ENCODE results near the gene PTPRR.

Gene PTPRR

GRCh38 chr12:70752327-70752726 lies 168.2 kb downstream of the PTPRR start:
- POLR2A ChIA-PET = no interaction called here
- TF ChIP-seq, protein P1, sequence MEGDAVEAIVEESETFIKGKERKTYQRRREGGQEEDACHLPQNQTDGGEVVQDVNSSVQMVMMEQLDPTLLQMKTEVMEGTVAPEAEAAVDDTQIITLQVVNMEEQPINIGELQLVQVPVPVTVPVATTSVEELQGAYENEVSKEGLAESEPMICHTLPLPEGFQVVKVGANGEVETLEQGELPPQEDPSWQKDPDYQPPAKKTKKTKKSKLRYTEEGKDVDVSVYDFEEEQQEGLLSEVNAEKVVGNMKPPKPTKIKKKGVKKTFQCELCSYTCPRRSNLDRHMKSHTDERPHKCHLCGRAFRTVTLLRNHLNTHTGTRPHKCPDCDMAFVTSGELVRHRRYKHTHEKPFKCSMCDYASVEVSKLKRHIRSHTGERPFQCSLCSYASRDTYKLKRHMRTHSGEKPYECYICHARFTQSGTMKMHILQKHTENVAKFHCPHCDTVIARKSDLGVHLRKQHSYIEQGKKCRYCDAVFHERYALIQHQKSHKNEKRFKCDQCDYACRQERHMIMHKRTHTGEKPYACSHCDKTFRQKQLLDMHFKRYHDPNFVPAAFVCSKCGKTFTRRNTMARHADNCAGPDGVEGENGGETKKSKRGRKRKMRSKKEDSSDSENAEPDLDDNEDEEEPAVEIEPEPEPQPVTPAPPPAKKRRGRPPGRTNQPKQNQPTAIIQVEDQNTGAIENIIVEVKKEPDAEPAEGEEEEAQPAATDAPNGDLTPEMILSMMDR (IDR thresholded peaks at IDR 0.05; ENCODE audit: insufficient read depth, low read length, missing control alignments) = no peak
- CTCF ChIA-PET = no interaction called here
- DNase-seq (ENCODE audit: low read depth, low spot score) = no peak
- H3K4me3 ChIP-seq (ENCODE audit: low read depth, low read length) = no peak overlapping the region

- no peak for DNase-seq (ENCODE audit: low read depth, low spot score)
- no peak overlapping the region for H3K4me3 ChIP-seq (ENCODE audit: low read depth, low read length)
- ChIA-PET POLR2A (no interaction called here), CTCF (no interaction called here)
- TF ChIP-seq, protein P1 (IDR thresholded peaks at IDR 0.05; ENCODE audit: insufficient read depth, low read length, missing control alignments) = no peak
Observed at GRCh38 chr12:70749931-70750330, 170.6 kb downstream of the PTPRR start.

- no peak for DNase-seq (ENCODE audit: low read depth, low spot score)
- POLR2A ChIA-PET = no interaction called here
- TF ChIP-seq, protein P1 (IDR thresholded peaks at IDR 0.05; ENCODE audit: insufficient read depth, low read length, missing control alignments) = no peak
- CTCF ChIA-PET = interaction anchor here (1.8 to 4.8 kb wide), 2 partner anchors 10 to 16 kb away, joined by 6 to 29 read pairs; no protein-coding TSS in a partner anchor
- no peak overlapping the region for H3K4me3 ChIP-seq (ENCODE audit: low read depth, low read length)
Observed at GRCh38 chr12:70748809-70749208, 171.7 kb downstream of the PTPRR start.

DNA sequence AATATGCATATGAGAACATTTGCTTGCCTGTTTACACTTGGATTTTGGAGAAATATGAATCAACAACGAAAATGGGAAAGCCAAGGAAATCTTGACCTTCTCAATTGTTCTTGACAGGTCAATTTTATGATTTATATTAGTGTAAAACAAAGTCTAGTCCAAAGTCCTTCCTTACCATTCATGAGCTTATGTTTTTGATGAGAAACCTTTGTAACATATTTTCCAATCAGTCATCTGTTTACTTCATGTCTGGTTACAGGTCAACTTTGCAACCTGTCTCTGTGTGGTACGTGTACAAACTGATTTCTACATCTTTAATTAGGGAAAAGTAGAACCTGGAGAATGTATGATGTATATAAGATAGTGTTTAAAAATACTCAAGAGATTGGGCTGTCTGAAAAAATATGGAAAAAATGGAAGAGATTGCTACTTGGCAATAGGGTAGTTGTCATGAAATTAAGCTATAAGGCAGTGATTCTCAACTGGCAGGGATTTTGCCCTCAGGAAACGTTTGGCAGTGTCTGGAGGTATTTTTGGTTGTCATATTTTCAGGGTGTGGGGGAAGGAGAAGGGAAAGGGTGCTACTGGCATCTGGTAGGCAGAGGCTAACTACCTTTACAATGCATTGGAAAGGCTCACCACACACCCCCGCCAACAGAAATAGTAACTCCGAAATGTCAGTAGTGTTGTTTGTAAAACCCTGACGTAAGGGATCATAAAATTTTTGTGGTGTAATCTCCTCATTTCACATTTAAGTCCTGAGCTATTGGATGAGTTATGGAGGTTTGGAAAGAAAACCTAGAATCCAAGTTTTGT lies 172.9 kb downstream of the PTPRR start:
- POLR2A ChIA-PET = no interaction called here
- CTCF ChIA-PET = interaction anchor here (0.9 to 4.8 kb wide), 8 partner anchors 9 to 870 kb away, joined by 3 to 29 read pairs (median 4); no protein-coding TSS in a partner anchor
- no peak overlapping the region for H3K4me3 ChIP-seq (ENCODE audit: low read depth, low read length)
- no peak for DNase-seq (ENCODE audit: low read depth, low spot score)
- TF ChIP-seq, protein P1 (IDR thresholded peaks at IDR 0.05; ENCODE audit: insufficient read depth, low read length, missing control alignments) = no peak

- no peak overlapping the region for H3K4me3 ChIP-seq (ENCODE audit: low read depth, low read length)
- DNase-seq (ENCODE audit: low read depth, low spot score) = no peak
- ChIA-PET POLR2A (no interaction called here), CTCF (interaction anchor here (1.0 to 4.8 kb wide), 3 partner anchors 12 to 269 kb away, joined by 3 to 29 read pairs (median 3); no protein-coding TSS in a partner anchor)
- TF ChIP-seq, protein P1 (IDR thresholded peaks at IDR 0.05; ENCODE audit: insufficient read depth, low read length, missing control alignments) = no peak
Observed at GRCh38 chr12:70745048-70745447, 175.5 kb downstream of the PTPRR start.

DNA sequence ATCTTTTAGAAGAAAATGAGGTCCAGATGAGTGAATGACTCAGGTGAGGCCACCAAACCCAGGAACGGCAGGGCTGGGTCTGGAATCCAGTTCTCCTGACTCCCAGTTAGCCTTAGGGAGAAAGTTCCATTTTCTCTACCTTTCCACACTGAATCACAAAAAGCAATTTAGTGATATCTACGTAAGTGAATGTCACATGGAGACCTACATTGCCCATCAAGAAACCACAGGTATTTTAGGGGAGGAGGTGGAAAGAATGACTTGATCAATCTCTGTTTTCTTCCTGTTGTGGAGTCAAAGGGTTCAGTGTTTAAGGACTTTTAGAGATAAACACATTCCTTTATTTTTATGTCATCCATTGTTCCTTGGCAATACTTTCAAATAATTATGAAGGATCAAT lies 176.4 kb downstream of the PTPRR start:
- POLR2A ChIA-PET = no interaction called here

More for the DNA sequence above, 176.4 kb downstream of the PTPRR start:
- H3K4me3 ChIP-seq (ENCODE audit: low read depth, low read length) = no peak overlapping the region
- TF ChIP-seq, protein P1 (IDR thresholded peaks at IDR 0.05; ENCODE audit: insufficient read depth, low read length, missing control alignments) = no peak
- CTCF ChIA-PET = interaction anchor here (0.5 to 4.8 kb wide), 3 partner anchors 11 to 106 kb away, joined by 3 to 29 read pairs (median 3); no protein-coding TSS in a partner anchor
- no peak for DNase-seq (ENCODE audit: low read depth, low spot score)
